ENCODE measurements around the gene RPP38.
A peak's percentile ranks its signal among the peaks of the same experiment; 100 is the strongest.

RPP38 gene

DNA sequence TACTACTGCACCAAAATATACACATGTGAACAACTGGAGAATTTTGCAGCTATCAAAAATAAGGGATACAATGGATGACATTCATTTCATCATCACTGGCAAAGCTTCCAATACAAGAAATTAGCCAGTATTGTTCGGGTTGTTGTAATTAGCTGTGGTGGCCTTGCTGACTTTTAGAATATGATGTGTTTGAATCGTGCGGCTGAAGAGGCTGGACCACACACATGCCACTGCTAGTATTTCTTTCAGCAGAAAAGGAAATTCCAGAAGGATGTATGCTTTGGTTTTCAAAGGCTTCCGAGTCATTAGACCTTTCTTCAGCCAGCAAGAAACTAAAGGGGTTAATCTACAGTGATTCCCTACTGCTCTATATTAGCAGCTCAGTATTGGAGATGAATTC lies 16.6 kb downstream of the RPP38 start:
- no peak for DNase-seq

DNA sequence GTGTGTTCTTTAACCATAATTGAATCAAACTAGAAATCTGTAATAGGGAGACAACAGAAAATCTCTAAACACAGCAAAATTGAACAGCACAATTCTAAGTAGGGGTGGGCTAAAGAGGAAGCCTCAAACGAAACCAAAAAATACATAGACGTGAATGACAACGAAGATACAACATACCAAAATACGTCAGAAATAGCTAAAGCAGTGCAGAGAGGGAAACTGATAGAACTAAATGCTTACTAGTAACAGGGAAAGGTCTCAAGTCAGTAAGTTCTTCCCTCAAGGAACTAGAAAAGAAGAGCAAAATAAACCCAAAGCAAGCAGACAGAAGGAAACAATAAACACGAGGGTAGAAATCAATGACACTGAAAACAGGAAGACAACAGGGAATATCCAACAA lies 19.1 kb downstream of the RPP38 start:
- DNase-seq = no peak

DNA sequence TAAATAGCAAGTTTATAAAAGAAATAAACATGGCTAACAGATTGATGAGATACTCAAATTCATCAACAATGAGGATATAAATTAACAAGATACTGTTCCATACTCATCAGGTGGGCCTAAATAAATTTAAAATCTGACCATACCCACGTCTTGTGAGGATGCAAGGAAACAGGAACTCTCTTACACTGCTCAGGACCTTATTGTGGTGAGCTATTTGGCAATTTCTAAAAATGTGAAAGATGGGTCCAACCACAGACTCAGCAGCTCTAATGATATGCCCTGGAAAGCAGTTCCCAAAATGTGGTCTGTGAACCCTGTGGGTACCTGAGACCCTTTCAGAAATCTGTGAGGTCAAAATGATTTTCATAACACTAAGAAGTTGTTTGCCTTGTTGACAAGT lies 21.5 kb downstream of the RPP38 start:
- no peak for DNase-seq

DNA sequence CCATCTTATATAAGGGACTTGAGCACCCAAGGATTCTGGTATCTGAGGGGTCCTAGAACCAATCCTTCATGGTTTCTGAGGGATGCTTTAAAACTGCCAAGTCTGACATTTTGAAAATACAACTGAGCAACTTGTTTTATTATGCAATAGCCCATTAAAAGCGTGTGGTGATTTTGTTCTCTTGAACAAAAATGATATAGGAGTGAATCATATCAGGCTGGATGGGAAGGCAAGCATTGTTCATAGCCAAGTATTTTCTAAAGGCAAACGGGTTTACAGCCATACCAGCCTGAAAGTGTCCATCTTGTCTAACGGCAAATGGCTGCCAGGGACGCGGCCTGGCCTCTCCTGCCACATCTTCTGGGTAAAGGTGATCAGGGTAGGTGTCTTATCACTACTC lies 23.4 kb downstream of the RPP38 start:
- DNase-seq = no peak

DNA sequence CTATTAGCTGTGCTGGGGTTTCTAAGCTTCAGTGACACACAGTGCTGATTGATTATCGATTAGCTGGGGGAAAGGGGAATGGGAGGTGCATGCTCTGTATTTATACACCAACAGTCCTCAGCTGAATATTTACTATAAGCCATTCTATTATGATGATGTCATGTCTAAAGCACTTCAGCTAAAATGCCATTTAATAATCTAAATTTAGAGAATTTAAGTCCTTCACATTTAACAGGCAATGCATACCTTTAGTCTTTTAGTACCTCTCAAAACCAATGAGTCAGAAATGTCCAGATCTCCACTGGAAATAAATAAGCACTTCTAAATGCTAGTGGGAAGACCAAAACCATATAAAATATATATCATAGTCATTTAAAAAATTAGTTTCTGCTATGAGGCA lies 24.6 kb downstream of the RPP38 start:
- DNase-seq = no peak

GRCh38 chr10:15122477-15123030 lies 25.4 kb downstream of the RPP38 start:
- no peak for DNase-seq

DNA sequence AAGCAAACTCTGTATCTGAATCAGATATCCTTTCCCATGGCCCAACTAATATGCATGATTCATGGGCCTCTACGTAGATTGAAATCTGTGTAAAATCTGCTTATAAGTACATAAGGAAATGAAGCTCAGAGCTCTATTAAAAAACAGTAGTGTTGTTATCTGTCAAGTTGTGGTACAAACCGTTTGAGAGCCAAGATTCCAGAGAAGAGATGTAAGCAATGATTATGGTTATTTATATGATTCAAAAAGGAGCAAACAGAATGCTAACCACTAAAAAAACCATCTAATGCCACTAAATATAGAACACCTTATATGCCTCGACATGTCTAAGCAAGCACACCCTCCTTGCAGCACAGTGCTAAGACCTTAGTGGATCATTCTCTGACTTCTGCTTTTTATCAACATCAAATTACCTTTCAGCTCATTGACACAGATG lies 26.6 kb downstream of the RPP38 start:
- no peak for DNase-seq

DNA sequence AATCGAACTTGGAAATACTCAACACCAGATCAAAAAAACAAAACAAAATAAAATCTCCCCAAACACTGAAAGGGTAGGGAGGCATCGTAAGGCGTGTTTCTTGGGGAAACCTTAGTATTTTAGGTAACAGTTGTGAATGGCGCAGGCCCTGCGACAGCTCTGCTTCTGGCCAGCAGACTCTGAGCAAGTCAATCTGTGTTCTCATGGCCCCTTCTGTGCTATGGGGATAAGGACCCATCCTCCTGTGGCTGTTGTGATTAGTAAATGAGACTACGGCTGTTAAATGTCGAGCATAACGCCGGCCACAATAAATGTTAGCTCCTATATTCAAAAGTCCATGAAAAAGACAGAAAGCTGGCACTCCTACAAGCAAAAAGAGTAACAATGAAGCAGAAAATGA lies 27.0 kb downstream of the RPP38 start:
- DNase-seq = no peak

- DNase-seq = no peak
Observed at GRCh38 chr10:15124908-15125307, 27.8 kb downstream of the RPP38 start.

- DNase-seq = no peak
Observed at GRCh38 chr10:15131330-15131729, 34.2 kb downstream of the RPP38 start.

DNA sequence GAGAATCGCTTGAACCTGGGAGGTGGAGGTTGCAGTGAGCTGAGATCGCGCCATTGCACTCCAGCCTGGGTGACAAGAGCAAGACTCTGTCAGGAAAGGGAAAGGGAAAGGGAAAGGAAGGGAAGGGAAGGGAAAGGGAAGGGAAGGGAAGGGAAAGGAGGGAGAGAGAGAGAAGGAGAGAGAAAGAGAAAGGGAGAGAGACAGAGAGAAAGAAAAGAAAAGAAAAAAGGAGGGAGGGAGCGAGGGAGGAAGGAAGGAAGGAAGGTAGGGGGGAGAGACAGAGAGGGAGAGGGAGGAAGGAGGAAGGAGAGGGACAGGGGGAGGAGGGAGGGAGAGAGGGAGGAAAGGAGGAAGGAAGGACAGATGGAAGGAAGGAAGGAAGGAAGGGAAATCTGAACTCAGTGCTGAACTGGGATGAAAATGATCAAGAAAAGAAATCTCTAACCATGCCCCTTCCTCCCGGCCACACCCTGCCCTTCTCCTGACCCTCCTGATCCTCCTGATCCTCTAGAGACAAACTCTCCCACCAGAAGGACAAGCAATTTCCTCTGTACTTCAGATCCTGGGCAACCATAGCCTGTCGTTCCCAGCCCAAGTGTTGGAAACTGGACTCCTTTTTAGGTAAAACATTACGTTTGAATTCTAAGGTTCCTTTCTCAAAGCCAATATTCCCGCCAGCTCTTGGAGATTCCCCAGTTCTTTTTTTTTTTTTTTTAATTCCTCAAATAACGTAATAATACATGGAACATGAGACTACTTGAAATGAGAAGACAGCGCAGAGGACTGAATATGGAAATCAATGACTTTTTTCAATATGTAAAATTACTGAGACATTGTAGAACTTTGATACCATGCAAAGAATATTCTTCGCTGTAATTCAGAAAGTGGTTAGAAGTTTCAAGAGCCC lies 39.2 kb downstream of the RPP38 start:
- DNase-seq = no peak

GRCh38 chr10:15137036-15137359 lies 39.8 kb downstream of the RPP38 start:
- DNase-seq = no peak

- no peak for DNase-seq
Observed at GRCh38 chr10:15137636-15138035, 40.5 kb downstream of the RPP38 start.

GRCh38 chr10:15140698-15141097 lies 43.5 kb downstream of the RPP38 start:
- peak in 4 of 14 donors; percentile 5 to 69 (median 8) for DNase-seq

GRCh38 chr10:15141136-15142054 lies 44.2 kb downstream of the RPP38 start:
- peak in 1 of 14 donors; percentile 64 for DNase-seq

DNA sequence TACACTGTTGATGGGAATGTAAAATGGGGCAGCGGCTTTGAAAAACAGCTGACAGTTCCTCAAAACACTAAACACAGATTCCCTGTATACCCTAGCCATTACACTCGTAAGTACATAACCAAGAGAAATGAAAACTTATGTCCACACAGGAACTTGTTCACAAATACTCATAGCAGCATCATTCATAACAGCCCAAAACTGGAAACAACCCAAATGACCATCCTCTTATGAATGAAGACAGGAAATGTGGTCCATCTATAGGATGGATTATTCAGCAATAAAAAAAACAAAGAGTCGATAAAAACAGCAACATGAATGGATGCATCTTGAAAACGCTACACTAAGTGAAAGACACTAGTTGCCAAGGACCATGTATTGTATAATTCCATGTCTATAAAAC lies 47.6 kb downstream of the RPP38 start:
- no peak for DNase-seq

- DNase-seq = no peak
Observed at GRCh38 chr10:15146366-15146765, 49.2 kb downstream of the RPP38 start.

- DNase-seq = no peak
Observed at GRCh38 chr10:15147594-15148392, 50.6 kb downstream of the RPP38 start.

- no peak for DNase-seq
Observed at GRCh38 chr10:15149042-15149771, 52.1 kb downstream of the RPP38 start.

DNA sequence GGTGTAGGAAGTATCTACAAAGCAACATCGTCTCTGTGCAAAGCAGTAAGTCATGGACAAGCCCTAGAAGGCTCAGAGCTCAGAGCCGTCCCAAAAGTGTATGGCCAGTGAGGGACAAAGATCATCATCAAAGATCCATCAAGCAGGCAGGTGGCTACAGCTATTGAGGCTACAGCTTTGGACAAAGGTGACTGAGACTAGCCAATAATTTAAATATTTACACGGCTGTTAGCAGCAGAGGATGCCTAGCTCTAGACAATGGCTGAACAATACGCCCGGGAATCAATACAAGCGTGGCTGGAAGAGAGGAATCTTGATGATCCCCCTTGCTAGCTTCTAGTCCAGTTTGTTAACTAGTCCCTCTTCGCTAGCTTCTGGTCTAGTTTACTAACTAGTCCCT lies 53.4 kb downstream of the RPP38 start:
- DNase-seq = no peak

DNA sequence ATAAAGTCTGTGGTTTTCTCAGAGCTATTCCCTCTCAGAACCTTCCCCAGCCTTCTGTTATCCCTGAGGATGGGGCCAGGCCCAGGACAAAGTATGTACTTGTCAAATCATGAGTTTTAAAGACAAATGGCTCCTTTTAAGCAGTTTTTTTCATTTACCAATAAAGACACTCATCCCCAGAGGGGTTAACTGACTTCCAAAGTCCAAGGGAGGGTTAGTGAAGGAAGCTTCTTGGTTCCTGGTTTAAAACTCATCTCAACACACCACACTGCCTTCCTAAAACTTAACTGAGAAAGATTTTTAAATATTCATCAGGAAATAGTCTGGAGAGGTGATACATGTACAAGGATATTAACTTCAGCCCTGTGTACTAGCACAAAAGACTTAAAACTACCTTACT lies 55.4 kb downstream of the RPP38 start:
- DNase-seq = no peak

Data from C1 segment of cervical spinal cord (tissue), 14 donors.